H9 (cell line): ENCODE measurements around the gene PDS5A. TPM values are rescaled to one million over a fixed set of nuclear protein-coding genes. Genes with fewer than 3 reads are reported as not detected.

Source experiments
- DNase-seq: peaks from one replicate; pipeline ENCODE4 v3.0.0-alpha.2; 2017
- H2AFZ ChIP-seq: one replicate; pipeline ENCODE4 v1.6.1; 2013; ENCODE audit warnings: mild to moderate bottlenecking, low read length, control low read depth, moderate library complexity
- H2AK5ac ChIP-seq: 2 replicates; pipeline ENCODE4 v1.6.1; 2013; ENCODE audit warnings: low read length, control low read depth, mixed read lengths; ENCODE audit not compliant: insufficient read length
- H2BK120ac ChIP-seq: one replicate; pipeline ENCODE4 v1.6.1; 2013; ENCODE audit warnings: low read depth, mild to moderate bottlenecking, low read length, control low read depth, inconsistent platforms; ENCODE audit not compliant: poor library complexity, severe bottlenecking
- H2BK12ac ChIP-seq: 2 replicates; pipeline ENCODE4 v1.6.1; 2013; ENCODE audit warnings: low read length, control low read depth, mixed read lengths, low read depth; ENCODE audit not compliant: insufficient read length
- H2BK15ac ChIP-seq: 2 replicates; pipeline ENCODE4 v1.6.1; 2013; ENCODE audit warnings: low read depth, low read length, control low read depth
- H2BK20ac ChIP-seq: one replicate; pipeline ENCODE4 v1.6.1; 2013; ENCODE audit warnings: low read depth, mild to moderate bottlenecking, low read length, control low read depth, inconsistent platforms; ENCODE audit not compliant: poor library complexity, severe bottlenecking
- H2BK5ac ChIP-seq: 2 replicates; pipeline ENCODE4 v1.6.1; 2013; ENCODE audit warnings: low read length, control low read depth, mixed read lengths; ENCODE audit not compliant: insufficient read length
- H3K14ac ChIP-seq: 2 replicates; pipeline ENCODE4 v1.6.1; 2013; ENCODE audit warnings: low read length, control low read depth; ENCODE audit not compliant: insufficient read depth
- H3K18ac ChIP-seq: 2 replicates; pipeline ENCODE4 v1.6.1; 2013; ENCODE audit warnings: low read depth, mild to moderate bottlenecking, mixed read lengths, low read length, control low read depth; ENCODE audit not compliant: insufficient read length
- H3K23ac ChIP-seq: 2 replicates; pipeline ENCODE4 v1.6.1; 2013; ENCODE audit warnings: low read length, control low read depth, mixed read lengths, low read depth; ENCODE audit not compliant: insufficient read length
- H3K23me2 ChIP-seq: 2 replicates; pipeline ENCODE4 v1.6.1; 2013; ENCODE audit warnings: low read depth, mild to moderate bottlenecking, mixed read lengths, low read length, control low read depth; ENCODE audit not compliant: insufficient read length, poor library complexity, severe bottlenecking
- H3K27ac ChIP-seq: 2 replicates; pipeline ENCODE4 v1.5.1; 2013; ENCODE audit warnings: low read length, control low read depth, mixed read lengths, low read depth; ENCODE audit not compliant: insufficient read length
- H3K27me3 ChIP-seq: 2 replicates; pipeline ENCODE4 v1.6.1; 2013; ENCODE audit warnings: low read length, control low read depth, inconsistent platforms; ENCODE audit not compliant: insufficient read depth
- H3K4ac ChIP-seq: 2 replicates; pipeline ENCODE4 v1.6.1; 2013; ENCODE audit warnings: low read depth, mild to moderate bottlenecking, control low read depth, inconsistent platforms, low read length, moderate library complexity
- H3K4me1 ChIP-seq: 2 replicates; pipeline ENCODE4 v1.6.1; 2013; ENCODE audit warnings: low read length, control low read depth, inconsistent platforms; ENCODE audit not compliant: insufficient read depth
- H3K4me2 ChIP-seq: 2 replicates; pipeline ENCODE4 v1.6.1; 2013; ENCODE audit warnings: low read length, control low read depth, mixed read lengths; ENCODE audit not compliant: insufficient read length, insufficient read depth
- H3K56ac ChIP-seq: 2 replicates; pipeline ENCODE4 v1.6.1; 2013; ENCODE audit warnings: low read depth, mild to moderate bottlenecking, mixed read lengths, low read length, control low read depth; ENCODE audit not compliant: insufficient read length
- H3K79me1 ChIP-seq: 2 replicates; pipeline ENCODE4 v1.6.1; 2013; ENCODE audit warnings: low read depth, mild to moderate bottlenecking, moderate library complexity, low read length, control low read depth, inconsistent platforms; ENCODE audit not compliant: insufficient read depth, poor library complexity, severe bottlenecking
- H3K79me2 ChIP-seq: 2 replicates; pipeline ENCODE4 v1.6.1; 2013; ENCODE audit warnings: low read length, control low read depth, inconsistent platforms; ENCODE audit not compliant: insufficient read depth
- H3K9ac ChIP-seq: 2 replicates; pipeline ENCODE4 v1.6.1; 2013; ENCODE audit warnings: low read length, control low read depth, mixed read lengths; ENCODE audit not compliant: insufficient read length; ENCODE audit errors: extremely low read depth
- H3K9me3 ChIP-seq: one replicate; pipeline ENCODE4 v1.6.1; 2013; ENCODE audit warnings: low read depth, low read length, inconsistent platforms; ENCODE audit not compliant: control insufficient read depth
- H3T11ph ChIP-seq: one replicate; pipeline ENCODE4 v1.6.1; 2013; ENCODE audit warnings: mild to moderate bottlenecking, low read length, control low read depth, inconsistent platforms
- H4K20me1 ChIP-seq: one replicate; pipeline ENCODE4 v1.6.1; 2013; ENCODE audit not compliant: control insufficient read depth, insufficient read length, insufficient read depth
- H4K5ac ChIP-seq: 2 replicates; pipeline ENCODE4 v1.6.1; 2013; ENCODE audit warnings: low read depth, mild to moderate bottlenecking, mixed read lengths, low read length, control low read depth; ENCODE audit not compliant: insufficient read length
- H4K8ac ChIP-seq: replicated peaks from 2 replicates; pipeline ENCODE4 v1.6.1; 2013; ENCODE audit warnings: low read length, control low read depth, mixed read lengths, low read depth; ENCODE audit not compliant: insufficient read length
- H4K91ac ChIP-seq: 2 replicates; pipeline ENCODE4 v1.6.1; 2013; ENCODE audit warnings: low read depth, mild to moderate bottlenecking, moderate library complexity, mixed read lengths, low read length, control low read depth; ENCODE audit not compliant: insufficient read length
- H3K27ac Mint-ChIP-seq, 3 experiments: 2 replicates in 2 of 3; 3 replicates in 1 of 3; pipeline ENCODE4 v1.8.0; 2020 to 2021; ENCODE audit warnings: mixed read lengths in 3 of 3, mild to moderate bottlenecking in 1 of 3, moderate library complexity in 1 of 3
- H3K27me3 Mint-ChIP-seq: 2 replicates; pipeline ENCODE4 v1.8.0; 2021; ENCODE audit warnings: low read depth, mild to moderate bottlenecking, moderate library complexity, mixed read lengths
- H3K36me3 Mint-ChIP-seq, 3 experiments: 2 replicates in 2 of 3; 3 replicates in 1 of 3; pipeline ENCODE4 v1.8.0; 2020 to 2021; ENCODE audit warnings: low read depth in 3 of 3, mixed read lengths in 3 of 3; ENCODE audit not compliant: insufficient read depth in 1 of 3
- H3K4me1 Mint-ChIP-seq, 2 experiments: 2 replicates each; pipeline ENCODE4 v1.8.0; 2020; ENCODE audit warnings: mixed read lengths in 2 of 2
- H3K4me3 Mint-ChIP-seq, 2 experiments: 2 replicates in 1 of 2; 3 replicates in 1 of 2; pipeline ENCODE4 v1.8.0; 2020 to 2021; ENCODE audit warnings: mild to moderate bottlenecking in 2 of 2, mixed read lengths in 2 of 2, moderate library complexity in 1 of 2
- H3K9me3 Mint-ChIP-seq, 2 experiments: 2 replicates in 1 of 2; 3 replicates in 1 of 2; pipeline ENCODE4 v1.8.0; 2020; ENCODE audit warnings: mild to moderate bottlenecking in 2 of 2, mixed read lengths in 2 of 2, moderate library complexity in 1 of 2
- WGBS: extraction: QIAGEN DNeasy Blood & Tissue Kit; methylation state at CpG from one replicate; pipeline ENCODE4 v1.1.7; 2013; ENCODE audit warnings: missing lambda C conversion rate, low lambda C conversion rate, mixed read lengths; ENCODE audit not compliant: insufficient read length; ENCODE audit errors: extremely low coverage; 5-methylcytosine and 5-hydroxymethylcytosine counted together
- total RNA-seq: library from RNA; stranded (reverse); gene quantifications from 2 replicates; pipeline ENCODE4 v1.2.1, GENCODE V29; 2021
- TF ChIP-seq, protein P1 (sequence below): fragments of 200-600 bp; sonication (generic); conservative IDR thresholded peaks from 3 replicates; pipeline ENCODE4 v1.8.0; 2021; ENCODE audit warnings: antibody characterized with exemption, mild to moderate bottlenecking

The PDS5A gene
- total RNA-seq, 1 experiment from 2014 or later, result 65.4 TPM

DNA sequence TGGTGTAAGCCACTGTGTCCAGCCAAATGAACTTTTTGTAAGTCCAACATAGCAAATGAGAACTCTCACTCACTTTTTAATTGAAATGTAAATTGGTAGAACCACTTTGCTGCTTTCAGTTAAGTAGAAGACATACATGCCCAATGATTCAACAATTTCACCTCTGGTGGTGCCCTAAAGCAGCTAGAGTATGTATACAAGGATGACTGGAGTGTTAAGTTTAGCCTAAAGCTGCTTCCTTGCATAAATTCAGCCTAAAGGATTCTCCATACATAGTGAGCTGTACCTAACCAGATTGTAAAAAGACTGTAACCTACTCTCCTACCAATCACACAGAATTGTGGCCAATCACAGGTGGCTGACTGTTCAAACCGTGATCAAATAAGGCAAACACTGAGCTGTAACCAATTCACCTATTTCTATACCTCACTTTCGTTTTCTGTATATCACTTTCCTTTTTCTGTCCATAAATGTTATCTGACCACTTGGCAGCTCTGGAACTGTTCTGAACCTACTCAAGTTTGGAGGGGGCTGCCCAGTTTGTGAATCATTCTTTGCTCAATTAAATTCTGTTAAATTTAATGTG is 39.9 kb downstream of the PDS5A start:
- Mint-ChIP-seq H3K27ac (peak overlapping the region in 1 of 3 experiments; percentile 52; a peak in 2 of 7 replicates), H3K9me3 (no peaks in the 10 kb centered on the region), H3K27me3 (no peaks in the 10 kb centered on the region), H3K4me1 (peaks cover 35% of the 10 kb centered on the region in 2 experiments), H3K36me3 (peaks cover 0 to 6% (median 5%) of the 10 kb centered on the region in 3 experiments; a peak in 6 of 7 replicates), H3K4me3 (no peak overlapping the region)
- Histone ChIP-seq H2BK20ac (no peak overlapping the region), H3K23ac (no peak overlapping the region), H3K9ac (no peak overlapping the region), H3K27me3 (no peaks in the 10 kb centered on the region), H3K79me2 (peaks cover 36% of the 10 kb centered on the region; the same call in 1 of the 2 replicates), H3K14ac (no peak overlapping the region), H4K91ac (no peak overlapping the region), H4K8ac (no peak overlapping the region), H2BK120ac (no peak overlapping the region), H2AFZ (no peak overlapping the region), H3K27ac (no peak overlapping the region), H2BK5ac (no peak overlapping the region), H3K18ac (no peak overlapping the region), H3K23me2 (no peaks in the 10 kb centered on the region), H3T11ph (no peak overlapping the region), H3K4me1 (peaks cover 2% of the 10 kb centered on the region; the same call in 1 of the 2 replicates), H3K4me2 (no peak overlapping the region), H2AK5ac (no peak overlapping the region), H3K4ac (no peak overlapping the region), H4K20me1 (peaks cover 5% of the 10 kb centered on the region), H2BK12ac (no peak overlapping the region), H2BK15ac (no peak overlapping the region), H3K79me1 (peaks cover 9% of the 10 kb centered on the region), H3K9me3 (no peaks in the 10 kb centered on the region), H3K56ac (no peak overlapping the region), H4K5ac (no peak overlapping the region)
- no CpG with 5 or more reads among the region's 2 CpGs for WGBS
- TF ChIP-seq, protein P1, sequence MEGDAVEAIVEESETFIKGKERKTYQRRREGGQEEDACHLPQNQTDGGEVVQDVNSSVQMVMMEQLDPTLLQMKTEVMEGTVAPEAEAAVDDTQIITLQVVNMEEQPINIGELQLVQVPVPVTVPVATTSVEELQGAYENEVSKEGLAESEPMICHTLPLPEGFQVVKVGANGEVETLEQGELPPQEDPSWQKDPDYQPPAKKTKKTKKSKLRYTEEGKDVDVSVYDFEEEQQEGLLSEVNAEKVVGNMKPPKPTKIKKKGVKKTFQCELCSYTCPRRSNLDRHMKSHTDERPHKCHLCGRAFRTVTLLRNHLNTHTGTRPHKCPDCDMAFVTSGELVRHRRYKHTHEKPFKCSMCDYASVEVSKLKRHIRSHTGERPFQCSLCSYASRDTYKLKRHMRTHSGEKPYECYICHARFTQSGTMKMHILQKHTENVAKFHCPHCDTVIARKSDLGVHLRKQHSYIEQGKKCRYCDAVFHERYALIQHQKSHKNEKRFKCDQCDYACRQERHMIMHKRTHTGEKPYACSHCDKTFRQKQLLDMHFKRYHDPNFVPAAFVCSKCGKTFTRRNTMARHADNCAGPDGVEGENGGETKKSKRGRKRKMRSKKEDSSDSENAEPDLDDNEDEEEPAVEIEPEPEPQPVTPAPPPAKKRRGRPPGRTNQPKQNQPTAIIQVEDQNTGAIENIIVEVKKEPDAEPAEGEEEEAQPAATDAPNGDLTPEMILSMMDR, result no peak
- no peak for DNase-seq
